Esophagus muscularis mucosa (tissue), 4 donors: ENCODE measurements around the gene PIWIL1. TPM values are rescaled to one million over a fixed set of nuclear protein-coding genes. Genes with fewer than 3 reads are reported as not detected.

Experiments
- DNase-seq: peaks from one replicate; pipeline ENCODE4 v3.0.0-alpha.2; 2017; ENCODE audit errors: extremely low spot score
- H3K27ac ChIP-seq, 4 donors: fragments of 200-600 bp; sonication (generic); replicated peaks in 1 of 4; 1 replicate in 3 of 4; 2 replicates in 1 of 4; pipeline ENCODE4 v1.5.1; 2016 to 2019; ENCODE audit warnings: mild to moderate bottlenecking in 1 of 4
- H3K27me3 ChIP-seq, 4 donors: fragments of 200-600 bp; sonication (generic); one replicate each; pipeline versions ENCODE4 v1.5.1 to v1.6.0; 2016 to 2019
- H3K36me3 ChIP-seq, 4 donors: fragments of 200-600 bp; sonication (generic); one replicate each; pipeline ENCODE4 v1.5.1; 2016 to 2019
- H3K4me1 ChIP-seq, 4 donors: fragments of 200-600 bp; sonication (generic); one replicate each; pipeline ENCODE4 v1.5.1; 2016 to 2019
- H3K4me3 ChIP-seq, 4 donors: fragments of 200-600 bp; sonication (generic); 1 replicate in 2 of 4; 2 replicates in 2 of 4; pipeline ENCODE4 v1.5.1; 2016 to 2019; ENCODE audit warnings: mild to moderate bottlenecking in 4 of 4, moderate library complexity in 1 of 4
- H3K9me3 ChIP-seq, 4 donors: fragments of 200-600 bp; sonication (generic); 1 replicate in 3 of 4; 2 replicates in 1 of 4; pipeline ENCODE4 v1.5.1; 2016 to 2019
- EP300 ChIP-seq: sonication (generic); formaldehyde crosslinking; IDR thresholded peaks from one replicate; pipeline ENCODE4 v1.6.1; 2017; ENCODE audit warnings: antibody characterized with exemption
- POLR2A ChIP-seq: fragments of 450-650 bp; IDR thresholded peaks from one replicate; pipeline ENCODE4 v1.6.1; 2017; ENCODE audit warnings: antibody characterized with exemption, moderate library complexity, mild to moderate bottlenecking, low read depth
- POLR2AphosphoS5 ChIP-seq, 2 donors: sonication (generic); formaldehyde crosslinking; IDR thresholded peaks; one replicate each; pipeline ENCODE4 v1.6.1; 2017; ENCODE audit warnings: antibody characterized with exemption in 2 of 2
- WGBS: methylation state at CpG from one replicate; pipeline ENCODE4 v1.1.5; 2018; 5-methylcytosine and 5-hydroxymethylcytosine counted together
- intact Hi-C: fragments of 100-400 bp; cut with DNase I; formaldehyde crosslinking; loops from one replicate; pipeline ENCODE4 v1.15.1; 2023
- total RNA-seq, 4 donors: library from RNA; depleted of rRNA; stranded (reverse); fragments of >200 nt; gene quantifications; one replicate each; pipeline versions ENCODE4 v1.1.0 to v1.2.1, GENCODE V29; 2016
- TF ChIP-seq, protein P1 (sequence below), 3 experiments: fragments of 200-600 bp in 2 of 3; fragments of 450-650 bp in 1 of 3; sonication (generic) in 2 of 3; IDR thresholded peaks; one replicate each; pipeline ENCODE4 v1.5.1; 2017 to 2019; ENCODE audit warnings: antibody characterized with exemption in 3 of 3, mild to moderate bottlenecking in 2 of 3, moderate library complexity in 1 of 3

PIWIL1 gene
- total RNA-seq, 4 donors from 2014 or later: under 0.01 TPM; not detected in 3

DNA sequence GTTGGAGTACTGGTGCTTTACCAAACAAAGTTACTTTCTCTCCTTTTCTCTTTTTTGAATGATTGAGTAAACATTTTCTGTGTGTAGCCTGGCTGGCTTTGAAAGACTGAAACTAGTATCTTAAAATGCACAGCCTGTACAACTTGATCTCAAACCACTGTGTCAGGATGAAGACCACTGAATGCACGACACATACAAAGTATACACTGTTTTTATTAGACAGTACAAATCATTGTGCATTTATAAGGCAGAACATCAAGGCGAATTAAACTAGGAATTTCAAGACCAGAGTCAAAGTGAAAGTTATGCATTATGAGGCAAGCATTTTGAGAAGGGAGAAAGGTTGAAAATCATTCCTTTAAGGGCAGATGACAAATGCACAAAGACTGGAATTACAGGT, 59.0 kb downstream of the PIWIL1 start:
- H3K27ac ChIP-seq: no peak overlapping the region
- intact Hi-C loops: no loop called here
- no peak for DNase-seq
- 83% methylated on average over 2 of the region's 2 CpGs for WGBS
- peaks cover 0 to 12% (median 0%) of the 10 kb centered on the region in 4 donors for H3K27me3 ChIP-seq
- TF ChIP-seq POLR2A: no peak
- no peak for TF ChIP-seq POLR2AphosphoS5 (IDR thresholded peaks at IDR 0.05)
- no peak for TF ChIP-seq EP300
- TF ChIP-seq, protein P1, sequence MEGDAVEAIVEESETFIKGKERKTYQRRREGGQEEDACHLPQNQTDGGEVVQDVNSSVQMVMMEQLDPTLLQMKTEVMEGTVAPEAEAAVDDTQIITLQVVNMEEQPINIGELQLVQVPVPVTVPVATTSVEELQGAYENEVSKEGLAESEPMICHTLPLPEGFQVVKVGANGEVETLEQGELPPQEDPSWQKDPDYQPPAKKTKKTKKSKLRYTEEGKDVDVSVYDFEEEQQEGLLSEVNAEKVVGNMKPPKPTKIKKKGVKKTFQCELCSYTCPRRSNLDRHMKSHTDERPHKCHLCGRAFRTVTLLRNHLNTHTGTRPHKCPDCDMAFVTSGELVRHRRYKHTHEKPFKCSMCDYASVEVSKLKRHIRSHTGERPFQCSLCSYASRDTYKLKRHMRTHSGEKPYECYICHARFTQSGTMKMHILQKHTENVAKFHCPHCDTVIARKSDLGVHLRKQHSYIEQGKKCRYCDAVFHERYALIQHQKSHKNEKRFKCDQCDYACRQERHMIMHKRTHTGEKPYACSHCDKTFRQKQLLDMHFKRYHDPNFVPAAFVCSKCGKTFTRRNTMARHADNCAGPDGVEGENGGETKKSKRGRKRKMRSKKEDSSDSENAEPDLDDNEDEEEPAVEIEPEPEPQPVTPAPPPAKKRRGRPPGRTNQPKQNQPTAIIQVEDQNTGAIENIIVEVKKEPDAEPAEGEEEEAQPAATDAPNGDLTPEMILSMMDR (IDR thresholded peaks at IDR 0.05): no peak
- no peaks in the 10 kb centered on the region for H3K4me1 ChIP-seq
- no peaks in the 10 kb centered on the region for H3K36me3 ChIP-seq
- H3K9me3 ChIP-seq: no peaks in the 10 kb centered on the region
- H3K4me3 ChIP-seq: no peak overlapping the region

DNA sequence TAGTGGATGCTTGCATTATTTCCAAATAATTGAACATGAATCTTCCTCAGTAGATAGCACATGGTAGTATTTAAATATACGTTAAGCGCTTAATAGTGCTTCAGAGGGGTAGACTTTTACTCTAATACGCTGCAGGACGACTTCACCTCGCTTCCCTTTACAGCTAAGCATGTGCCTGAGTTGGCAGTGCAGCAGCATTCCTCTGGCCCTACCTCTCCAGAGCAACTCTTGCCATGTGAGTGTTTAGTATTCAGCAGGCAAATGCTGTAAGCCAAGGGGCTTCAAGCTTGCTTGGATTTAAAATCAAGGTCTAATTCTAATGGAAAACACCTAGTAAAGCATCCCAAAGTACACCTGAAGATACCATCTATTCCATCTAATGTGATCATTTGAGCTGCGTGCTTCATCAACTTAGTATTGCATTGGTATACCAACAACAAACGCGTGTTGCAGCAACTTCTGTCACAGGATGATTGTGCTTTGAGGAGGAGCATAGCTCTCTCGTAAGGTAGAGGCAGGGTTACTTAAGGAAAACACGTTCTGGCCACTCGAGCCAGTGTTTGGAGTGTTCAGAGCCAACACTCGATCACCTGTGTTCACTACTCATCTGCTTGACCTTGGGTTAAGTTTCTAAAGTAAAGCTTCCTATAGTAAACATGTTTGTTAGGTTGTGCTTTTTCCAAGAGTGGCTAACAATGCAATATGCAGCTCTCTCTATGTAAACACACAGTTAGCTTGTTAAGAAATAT, 60.6 kb downstream of the PIWIL1 start:
- Histone ChIP-seq H3K4me3 (no peak overlapping the region), H3K9me3 (no peaks in the 10 kb centered on the region), H3K36me3 (no peaks in the 10 kb centered on the region), H3K27me3 (peaks cover 0 to 9% (median 0%) of the 10 kb centered on the region in 4 donors), H3K27ac (no peak overlapping the region), H3K4me1 (no peaks in the 10 kb centered on the region)
- no peak for TF ChIP-seq POLR2A
- no peak for TF ChIP-seq EP300
- TF ChIP-seq, protein P1 (IDR thresholded peaks at IDR 0.05): no peak
- TF ChIP-seq POLR2AphosphoS5 (IDR thresholded peaks at IDR 0.05): no peak
- DNase-seq: no peak
- intact Hi-C loops: no loop called here
- 79% methylated on average over 12 of the region's 12 CpGs for WGBS

DNA sequence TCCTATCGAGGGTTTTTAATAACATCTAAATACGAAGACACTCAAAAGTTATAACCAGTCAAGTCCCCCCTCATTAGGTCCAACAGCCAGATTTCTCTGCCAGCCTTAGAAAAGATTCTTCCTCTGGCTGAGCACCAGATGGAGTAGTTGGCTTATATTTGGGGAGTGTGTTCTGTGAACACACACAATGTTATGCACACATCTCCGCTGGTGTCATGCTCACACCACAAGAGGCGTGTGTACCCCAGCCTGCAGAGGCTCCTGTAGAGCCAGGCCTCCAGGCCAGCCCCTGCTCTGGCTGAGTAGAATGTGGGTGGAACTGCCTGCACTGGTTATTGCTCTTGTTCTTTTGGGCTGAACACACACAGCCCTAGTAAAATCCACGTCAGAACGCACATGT, 64.0 kb downstream of the PIWIL1 start:
- H3K36me3 ChIP-seq: no peaks in the 10 kb centered on the region
- H3K27ac ChIP-seq: no peak overlapping the region
- no peaks in the 10 kb centered on the region for H3K9me3 ChIP-seq
- DNase-seq: no peak
- 74% methylated on average over 5 of the region's 6 CpGs for WGBS
- H3K27me3 ChIP-seq: peaks cover 0 to 7% (median 0%) of the 10 kb centered on the region in 4 donors
- no peak for TF ChIP-seq POLR2A
- TF ChIP-seq, protein P1 (IDR thresholded peaks at IDR 0.05): no peak
- no peak for TF ChIP-seq POLR2AphosphoS5 (IDR thresholded peaks at IDR 0.05)
- no peak for TF ChIP-seq EP300
- intact Hi-C loops: no loop called here
- no peak overlapping the region for H3K4me3 ChIP-seq
- H3K4me1 ChIP-seq: no peaks in the 10 kb centered on the region

DNA sequence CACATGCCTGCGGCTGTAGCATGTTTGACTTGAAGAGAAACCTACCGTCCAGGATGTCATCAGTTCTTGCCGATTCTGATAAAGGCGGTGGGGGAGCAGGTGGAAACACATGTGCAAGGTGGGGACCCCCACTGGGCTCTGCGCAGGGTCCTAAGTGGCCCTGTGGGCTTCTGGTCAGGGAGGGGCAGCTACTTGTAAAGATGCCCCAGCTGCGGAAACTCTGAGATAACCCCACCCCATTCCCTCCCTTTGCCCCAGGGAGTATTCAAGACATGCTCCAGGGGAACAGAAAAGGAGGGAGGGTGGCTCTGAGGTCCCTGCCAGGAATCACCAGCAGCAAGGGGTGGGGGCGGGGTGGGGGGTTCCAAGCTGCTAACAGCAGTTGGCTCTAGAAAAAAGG, 67.6 kb downstream of the PIWIL1 start:
- no peak overlapping the region for H3K4me3 ChIP-seq
- no peaks in the 10 kb centered on the region for H3K36me3 ChIP-seq
- peak; percentile 88 for DNase-seq
- 68% methylated on average over 7 of the region's 7 CpGs for WGBS
- intact Hi-C loops: no loop called here
- TF ChIP-seq POLR2A: no peak
- TF ChIP-seq, protein P1 (IDR thresholded peaks at IDR 0.05): no peak
- no peak for TF ChIP-seq EP300
- TF ChIP-seq POLR2AphosphoS5 (IDR thresholded peaks at IDR 0.05): no peak
- H3K9me3 ChIP-seq: no peaks in the 10 kb centered on the region
- no peaks in the 10 kb centered on the region for H3K4me1 ChIP-seq
- H3K27me3 ChIP-seq: peaks cover 0 to 7% (median 0%) of the 10 kb centered on the region in 4 donors
- H3K27ac ChIP-seq: no peak overlapping the region
